Bone marrow (tissue), 2 donors: ENCODE data around the gene GPX1.

Experiments used
- DNase-seq, 2 donors: peaks; one replicate each; lab custom pipeline; 2025; lab: John Stamatoyannopoulos, UW

Gene GPX1

GRCh38 chr3:49311283-49311682 lies 46.9 kb downstream of the GPX1 start:
- no peak for DNase-seq

DNA sequence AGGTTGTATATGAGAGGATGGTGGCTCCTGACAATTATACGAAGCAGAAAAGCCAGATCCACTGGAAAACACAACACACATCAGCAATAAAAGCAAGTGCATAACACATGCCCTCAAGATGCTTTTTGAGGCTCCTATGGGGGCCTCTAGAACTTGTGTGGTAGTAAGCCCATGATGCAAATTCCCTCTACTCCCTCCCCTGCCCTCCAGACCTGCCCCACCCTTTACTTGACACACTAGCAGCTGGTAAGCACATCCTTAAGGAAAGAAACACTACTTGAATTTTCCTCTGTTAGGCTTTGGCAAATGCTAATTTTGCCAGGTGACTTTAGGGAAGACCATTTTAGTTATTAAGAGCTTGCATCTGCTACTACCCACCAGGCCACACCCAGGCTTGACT lies 47.5 kb downstream of the GPX1 start:
- DNase-seq: no peak
